HFF-Myc (cell line): ENCODE measurements around the gene DDA1.
A peak's percentile ranks its signal among the peaks of the same experiment; 100 is the strongest.

ENCODE experiments used
- DNase-seq: peaks from one replicate; pipeline ENCODE4 v3.0.0-alpha.2; 2011; ENCODE audit warnings: low read depth; ENCODE audit errors: extremely low read depth
- H3K4me3 ChIP-seq: replicated peaks from 2 replicates; pipeline ENCODE4 v1.5.1; 2011; ENCODE audit warnings: low read depth, mild to moderate bottlenecking, control low read depth, low read length
- TF ChIP-seq, protein P1 (sequence below): IDR thresholded peaks from 2 replicates; pipeline ENCODE4 v1.5.1; 2012; ENCODE audit warnings: mild to moderate bottlenecking, low read depth, low read length, control low read depth; ENCODE audit errors: missing control alignments

The DDA1 gene

GRCh38 chr19:17300992-17301619, 8.3 kb upstream of the DDA1 start:
- no peak overlapping the region for H3K4me3 ChIP-seq
- TF ChIP-seq, protein P1, sequence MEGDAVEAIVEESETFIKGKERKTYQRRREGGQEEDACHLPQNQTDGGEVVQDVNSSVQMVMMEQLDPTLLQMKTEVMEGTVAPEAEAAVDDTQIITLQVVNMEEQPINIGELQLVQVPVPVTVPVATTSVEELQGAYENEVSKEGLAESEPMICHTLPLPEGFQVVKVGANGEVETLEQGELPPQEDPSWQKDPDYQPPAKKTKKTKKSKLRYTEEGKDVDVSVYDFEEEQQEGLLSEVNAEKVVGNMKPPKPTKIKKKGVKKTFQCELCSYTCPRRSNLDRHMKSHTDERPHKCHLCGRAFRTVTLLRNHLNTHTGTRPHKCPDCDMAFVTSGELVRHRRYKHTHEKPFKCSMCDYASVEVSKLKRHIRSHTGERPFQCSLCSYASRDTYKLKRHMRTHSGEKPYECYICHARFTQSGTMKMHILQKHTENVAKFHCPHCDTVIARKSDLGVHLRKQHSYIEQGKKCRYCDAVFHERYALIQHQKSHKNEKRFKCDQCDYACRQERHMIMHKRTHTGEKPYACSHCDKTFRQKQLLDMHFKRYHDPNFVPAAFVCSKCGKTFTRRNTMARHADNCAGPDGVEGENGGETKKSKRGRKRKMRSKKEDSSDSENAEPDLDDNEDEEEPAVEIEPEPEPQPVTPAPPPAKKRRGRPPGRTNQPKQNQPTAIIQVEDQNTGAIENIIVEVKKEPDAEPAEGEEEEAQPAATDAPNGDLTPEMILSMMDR: no peak
- DNase-seq: no peak

GRCh38 chr19:17302391-17303166, 6.8 kb upstream of the DDA1 start:
- TF ChIP-seq, protein P1: no peak
- DNase-seq: no peak
- peak overlapping the region; percentile 43 for H3K4me3 ChIP-seq

- peak within 1 kb of the TSS; percentile 43 for H3K4me3 ChIP-seq
- DNase-seq: peak; percentile 78
- TF ChIP-seq, protein P1: peak; percentile 27
These were observed 6.0 kb upstream of the DDA1 start, which contains the start of gene ABHD8 for GRCh38 chr19:17303167-17303939. Gene ABHD8 (minus strand): TSS chr19:17303425. CDS start chr19:17301616, 1,809 bp downstream.

- no peak for DNase-seq
- TF ChIP-seq, protein P1: no peak
- H3K4me3 ChIP-seq: no peak overlapping the region
These were observed 5.5 kb upstream of the DDA1 start for GRCh38 chr19:17303940-17304267.

GRCh38 chr19:17304386-17305215, 4.8 kb upstream of the DDA1 start:
- no peak overlapping the region; the same call in 1 of the 2 replicates for H3K4me3 ChIP-seq
- no peak for DNase-seq

GRCh38 chr19:17305216-17305516, 4.2 kb upstream of the DDA1 start:
- DNase-seq: no peak
- TF ChIP-seq, protein P1: no peak
- peak overlapping the region; percentile 66; the same call in 1 of the 2 replicates for H3K4me3 ChIP-seq

More at GRCh38 chr19:17304386-17305215, 4.8 kb upstream of the DDA1 start:
- TF ChIP-seq, protein P1: no peak
